BE2C (cell line): ENCODE results near the gene RNGTT.

Experiments used
- DNase-seq: peaks from one replicate; pipeline ENCODE4 v3.0.0-alpha.2; 2020
- H3K27me3 ChIP-seq: fragments of 250-450 bp; sonication (Bioruptor Pico); 2 replicates; pipeline ENCODE4 v1.5.1; 2020; ENCODE audit warnings: mild to moderate bottlenecking
- H3K36me3 ChIP-seq: fragments of 250-450 bp; sonication (Bioruptor Pico); 2 replicates; pipeline ENCODE4 v1.5.1; 2020; ENCODE audit warnings: mild to moderate bottlenecking
- H3K4me1 ChIP-seq: fragments of 250-450 bp; sonication (Bioruptor Pico); 2 replicates; pipeline ENCODE4 v1.5.1; 2020
- H3K4me3 ChIP-seq: 2 replicates; pipeline ENCODE4 v1.5.1; 2011; ENCODE audit warnings: low read depth, low read length
- H3K9me3 ChIP-seq: fragments of 250-450 bp; sonication (Bioruptor Pico); 2 replicates; pipeline ENCODE4 v1.5.1; 2020
- CTCF ChIP-seq: IDR thresholded peaks from 2 replicates; pipeline ENCODE4 v1.5.1; 2012; ENCODE audit warnings: mild to moderate bottlenecking, low read depth, low read length

RNGTT gene

GRCh38 chr6:88650979-88651378 is 312.4 kb downstream of the RNGTT start:
- DNase-seq: no peak
- no peak for TF ChIP-seq CTCF
- Histone ChIP-seq H3K27me3 (no peaks in the 10 kb centered on the region), H3K9me3 (no peaks in the 10 kb centered on the region), H3K4me3 (no peak overlapping the region), H3K4me1 (no peaks in the 10 kb centered on the region), H3K36me3 (no peaks in the 10 kb centered on the region)

GRCh38 chr6:88650029-88650619 is 313.3 kb downstream of the RNGTT start:
- no peak for TF ChIP-seq CTCF
- Histone ChIP-seq H3K4me1 (no peaks in the 10 kb centered on the region), H3K9me3 (no peaks in the 10 kb centered on the region), H3K36me3 (no peaks in the 10 kb centered on the region), H3K4me3 (no peak overlapping the region), H3K27me3 (no peaks in the 10 kb centered on the region)
- DNase-seq: no peak

GRCh38 chr6:88641178-88641903 is 322.1 kb downstream of the RNGTT start:
- no peak for TF ChIP-seq CTCF
- H3K4me3 ChIP-seq: no peak overlapping the region
- no peak for DNase-seq
- no peaks in the 10 kb centered on the region for H3K36me3 ChIP-seq
- H3K4me1 ChIP-seq: no peaks in the 10 kb centered on the region
- H3K27me3 ChIP-seq: no peaks in the 10 kb centered on the region
- no peaks in the 10 kb centered on the region for H3K9me3 ChIP-seq

- Histone ChIP-seq H3K9me3 (no peaks in the 10 kb centered on the region), H3K4me1 (no peaks in the 10 kb centered on the region), H3K36me3 (no peaks in the 10 kb centered on the region), H3K4me3 (no peak overlapping the region), H3K27me3 (no peaks in the 10 kb centered on the region)
- DNase-seq: no peak
- TF ChIP-seq CTCF: no peak
These were observed 325.5 kb downstream of the RNGTT start for GRCh38 chr6:88637761-88638545.

GRCh38 chr6:88636871-88637270 is 326.5 kb downstream of the RNGTT start:
- DNase-seq: no peak
- Histone ChIP-seq H3K9me3 (no peaks in the 10 kb centered on the region), H3K4me3 (no peak overlapping the region), H3K4me1 (no peaks in the 10 kb centered on the region), H3K36me3 (no peaks in the 10 kb centered on the region), H3K27me3 (no peaks in the 10 kb centered on the region)
- no peak for TF ChIP-seq CTCF

- H3K9me3 ChIP-seq: no peaks in the 10 kb centered on the region
- no peak for DNase-seq
- H3K27me3 ChIP-seq: no peaks in the 10 kb centered on the region
- H3K4me1 ChIP-seq: no peaks in the 10 kb centered on the region
- no peaks in the 10 kb centered on the region for H3K36me3 ChIP-seq
- no peak overlapping the region for H3K4me3 ChIP-seq
- no peak for TF ChIP-seq CTCF
These were observed 329.6 kb downstream of the RNGTT start for GRCh38 chr6:88633782-88634181.
